Measurements from ENCODE around the gene MRPL37.

GRCh38 chr1:54241364-54241763 lies 41.4 kb downstream of the MRPL37 start:
- TF ChIP-seq EZH2 (IDR thresholded peaks at IDR 0.05; ENCODE audit: borderline replicate concordance, low read depth, low read length, severe bottlenecking) (no peak), CTCF (IDR thresholded peaks at IDR 0.05; ENCODE audit: borderline replicate concordance, extremely low read depth, low read length, poor library complexity, severe bottlenecking) (no peak)
